Spleen (tissue), 11 donors: ENCODE results near the gene TC2N. TPM values are rescaled to one million over a fixed set of nuclear protein-coding genes. Genes with fewer than 3 reads are reported as not detected.
"Not testable (repeated sequence)": the region's sequence is repeated elsewhere in the genome, so short reads cannot be mapped to it uniquely, and the experiment has no call there.

Experiments used
- DNase-seq: peaks from one replicate; pipeline ENCODE4 v3.0.0-alpha.2; 2020
- H3K27ac ChIP-seq, 8 donors: fragments of 200-600 bp; sonication (generic) in 7 of 8; 1 replicate in 4 of 8; 2 replicates in 4 of 8; pipeline versions ENCODE4 v1.5.0 to v1.8.0; 2016 to 2021; ENCODE audit warnings: inconsistent platforms in 4 of 8, mild to moderate bottlenecking in 4 of 8, moderate library complexity in 1 of 8
- H3K27me3 ChIP-seq, 7 donors: fragments of 200-600 bp; sonication (generic) in 6 of 7; replicated peaks in 1 of 7; 1 replicate in 4 of 7; 2 replicates in 3 of 7; pipeline versions ENCODE4 v1.5.0 to v1.8.0; 2016 to 2021; ENCODE audit warnings: inconsistent platforms in 3 of 7, mild to moderate bottlenecking in 1 of 7
- H3K36me3 ChIP-seq, 6 donors: fragments of 200-600 bp; sonication (generic) in 5 of 6; 1 replicate in 4 of 6; 2 replicates in 2 of 6; pipeline versions ENCODE4 v1.5.0 to v1.8.0; 2016 to 2021; ENCODE audit warnings: inconsistent platforms in 2 of 6
- H3K4me1 ChIP-seq, 6 donors: fragments of 200-600 bp; sonication (generic) in 5 of 6; 1 replicate in 3 of 6; 2 replicates in 3 of 6; pipeline versions ENCODE4 v1.5.0 to v1.8.0; 2016 to 2021; ENCODE audit warnings: inconsistent platforms in 3 of 6
- H3K4me3 ChIP-seq, 8 donors: fragments of 200-600 bp; sonication (generic) in 7 of 8; 1 replicate in 4 of 8; 2 replicates in 4 of 8; pipeline versions ENCODE4 v1.5.0 to v1.8.0; 2016 to 2021; ENCODE audit warnings: inconsistent platforms in 4 of 8, mild to moderate bottlenecking in 4 of 8, moderate library complexity in 2 of 8
- H3K9me3 ChIP-seq, 8 donors: fragments of 200-600 bp; sonication (generic) in 7 of 8; 1 replicate in 4 of 8; 2 replicates in 4 of 8; pipeline versions ENCODE4 v1.5.0 to v1.8.0; 2016 to 2021; ENCODE audit warnings: inconsistent platforms in 4 of 8
- POLR2A ChIP-seq, 3 donors: fragments of 450-650 bp; IDR thresholded peaks; one replicate each; pipeline ENCODE4 v1.5.1; 2017; ENCODE audit warnings: antibody characterized with exemption in 3 of 3, mild to moderate bottlenecking in 1 of 3
- POLR2AphosphoS5 ChIP-seq, 3 donors: sonication (generic); formaldehyde crosslinking; IDR thresholded peaks; one replicate each; pipeline ENCODE4 v1.5.1; 2017; ENCODE audit warnings: antibody characterized with exemption in 3 of 3
- WGBS, 5 donors: extraction: QIAGEN DNeasy Blood & Tissue Kit in 3 of 5; methylation state at CpG; one replicate each; pipeline versions ENCODE4 v1.1.5 to v1.1.7; 2013 to 2018; 5-methylcytosine and 5-hydroxymethylcytosine counted together
- intact Hi-C: fragments of 100-400 bp; cut with DNase I; formaldehyde crosslinking; loops from one replicate; pipeline ENCODE4 v1.15.0; 2023; ENCODE audit warnings: low total_unique reads
- polyA plus RNA-seq, 3 donors: library from polyadenylated mRNA; stranded (reverse); fragments of 200-250 nt; gene quantifications; one replicate each; pipeline ENCODE4 v1.2.1, GENCODE V29; 2013
- total RNA-seq, 7 donors: library from RNA; depleted of rRNA in 3 of 7; stranded (reverse); fragments of >200 nt in 3 of 7; fragmentation: NEBNext Ultra II Directional in 4 of 7; extraction: Animal tissue kit (Norgen Biotek cat#: 25700) in 4 of 7; gene quantifications; one replicate each; pipeline versions ENCODE4 v1.1.0 to v1.2.1, GENCODE V29; 2016 to 2021
- TF ChIP-seq, protein P1 (sequence below), 11 experiments: fragments of 200-600 bp in 7 of 11; fragments of 450-650 bp in 4 of 11; sonication (generic) in 4 of 11; IDR thresholded peaks in 8 of 11; conservative IDR thresholded peaks in 3 of 11; 1 replicate in 7 of 11; 2 replicates in 4 of 11; pipeline versions ENCODE4 v1.4.0 to v1.8.0; 2016 to 2021; ENCODE audit warnings: antibody characterized with exemption in 11 of 11, inconsistent platforms in 4 of 11, mild to moderate bottlenecking in 1 of 11
- donor health status: healthy with polysubstance abuse.
- donor health status: DM: no; HTN: no; CAD: no; lungs with moderate emphysema.
- donor health status: DM: no; HTN: no; CAD: no.
- donor health status: Bipolar disorder and iron deficiency.
- donor health status: healthy.
- donor health status: DM: no; HTN: no; CAD: no.
- donor health status: DM: yes; HTN: yes; CAD: no.

The TC2N gene
- total and polyA plus RNA-seq, 10 donors: 5.3 to 50.7 (median 35.5) TPM

DNA sequence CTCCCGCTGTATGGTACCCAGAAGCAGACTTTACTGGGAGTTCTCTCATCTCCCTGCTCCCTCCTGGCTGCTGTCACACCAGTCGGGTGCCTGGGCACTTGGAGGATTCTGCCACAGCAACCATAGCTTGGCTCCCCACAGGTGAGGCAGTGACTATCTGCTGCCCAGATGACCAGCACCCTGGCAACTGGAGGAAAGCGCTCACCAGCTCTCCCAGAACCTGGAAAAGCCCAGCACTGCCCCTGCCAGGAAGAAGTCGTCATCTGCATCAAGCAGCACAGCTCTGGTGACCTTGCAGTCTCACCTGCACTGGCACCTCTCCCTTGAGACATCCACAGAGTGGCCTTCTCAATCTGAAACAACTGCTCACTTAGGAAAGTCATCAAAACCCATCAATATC is 31.9 kb upstream of the TC2N start:
- intact Hi-C loops: no loop called here
- Histone ChIP-seq H3K36me3 (no peaks in the 10 kb centered on the region), H3K27ac (peak overlapping the region in 4 of 8 donors; percentile 39 to 67 (median 53)), H3K4me3 (no peak overlapping the region), H3K4me1 (peaks cover 0 to 21% (median 0%) of the 10 kb centered on the region in 6 donors), H3K27me3 (no peaks in the 10 kb centered on the region), H3K9me3 (no peaks in the 10 kb centered on the region)
- WGBS, 5 donors: 81 to 97% (median 91%) methylated on average over 4 of the region's 4 CpGs
- TF ChIP-seq POLR2A (IDR thresholded peaks at IDR 0.05) (no peak), POLR2AphosphoS5 (IDR thresholded peaks at IDR 0.05) (no peak)
- TF ChIP-seq, protein P1, sequence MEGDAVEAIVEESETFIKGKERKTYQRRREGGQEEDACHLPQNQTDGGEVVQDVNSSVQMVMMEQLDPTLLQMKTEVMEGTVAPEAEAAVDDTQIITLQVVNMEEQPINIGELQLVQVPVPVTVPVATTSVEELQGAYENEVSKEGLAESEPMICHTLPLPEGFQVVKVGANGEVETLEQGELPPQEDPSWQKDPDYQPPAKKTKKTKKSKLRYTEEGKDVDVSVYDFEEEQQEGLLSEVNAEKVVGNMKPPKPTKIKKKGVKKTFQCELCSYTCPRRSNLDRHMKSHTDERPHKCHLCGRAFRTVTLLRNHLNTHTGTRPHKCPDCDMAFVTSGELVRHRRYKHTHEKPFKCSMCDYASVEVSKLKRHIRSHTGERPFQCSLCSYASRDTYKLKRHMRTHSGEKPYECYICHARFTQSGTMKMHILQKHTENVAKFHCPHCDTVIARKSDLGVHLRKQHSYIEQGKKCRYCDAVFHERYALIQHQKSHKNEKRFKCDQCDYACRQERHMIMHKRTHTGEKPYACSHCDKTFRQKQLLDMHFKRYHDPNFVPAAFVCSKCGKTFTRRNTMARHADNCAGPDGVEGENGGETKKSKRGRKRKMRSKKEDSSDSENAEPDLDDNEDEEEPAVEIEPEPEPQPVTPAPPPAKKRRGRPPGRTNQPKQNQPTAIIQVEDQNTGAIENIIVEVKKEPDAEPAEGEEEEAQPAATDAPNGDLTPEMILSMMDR (IDR thresholded peaks at IDR 0.05 in 8 of 11, conservative IDR thresholded peaks at IDR 0.05 in 3 of 11): no peak
- DNase-seq: no peak

- Histone ChIP-seq H3K27ac (peak overlapping the region in 4 of 8 donors; percentile 33 to 70 (median 60)), H3K27me3 (no peaks in the 10 kb centered on the region), H3K4me3 (no peak overlapping the region), H3K4me1 (peaks cover 0 to 23% (median 2%) of the 10 kb centered on the region in 6 donors), H3K9me3 (no peaks in the 10 kb centered on the region), H3K36me3 (no peaks in the 10 kb centered on the region)
- intact Hi-C loops: no loop called here
- TF ChIP-seq POLR2AphosphoS5 (IDR thresholded peaks at IDR 0.05) (no peak), POLR2A (IDR thresholded peaks at IDR 0.05) (no peak)
- TF ChIP-seq, protein P1 (IDR thresholded peaks at IDR 0.05 in 8 of 11, conservative IDR thresholded peaks at IDR 0.05 in 3 of 11): no peak
- DNase-seq: no peak
- WGBS, 5 donors: 75 to 87% (median 83%) methylated on average over 5 of the region's 5 CpGs
Observed at GRCh38 chr14:91898372-91898771, 31.0 kb upstream of the TC2N start.

DNA sequence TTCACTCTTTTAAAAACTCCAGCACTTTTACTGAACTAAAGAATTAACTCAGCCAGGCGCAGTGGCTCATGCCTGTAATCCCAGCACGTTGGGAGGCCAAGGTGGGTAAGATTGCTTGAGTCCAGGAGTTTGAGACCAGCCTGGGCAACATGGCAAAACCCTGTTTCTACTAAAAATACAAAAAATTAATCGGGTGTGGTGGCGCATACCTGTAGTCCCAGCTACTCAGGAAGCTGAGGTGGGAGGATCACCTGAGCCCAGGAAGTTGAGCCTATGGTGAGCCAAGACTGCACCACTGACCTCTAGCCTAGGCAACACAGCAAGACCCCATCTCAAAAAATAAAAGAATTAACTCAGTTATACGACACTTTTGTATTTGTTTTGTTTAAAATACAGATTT is 30.4 kb upstream of the TC2N start:
- H3K4me3 ChIP-seq, intact Hi-C loops, H3K27me3 ChIP-seq, H3K36me3 ChIP-seq, DNase-seq, H3K9me3 ChIP-seq: not testable (repeated sequence)
- peak overlapping the region in 4 of 8 donors; percentile 33 to 70 (median 60) for H3K27ac ChIP-seq
- peaks cover 0 to 28% (median 3%) of the 10 kb centered on the region in 6 donors for H3K4me1 ChIP-seq
- WGBS, 5 donors: 82 to 92% (median 88%) methylated on average over 5 of the region's 5 CpGs

DNA sequence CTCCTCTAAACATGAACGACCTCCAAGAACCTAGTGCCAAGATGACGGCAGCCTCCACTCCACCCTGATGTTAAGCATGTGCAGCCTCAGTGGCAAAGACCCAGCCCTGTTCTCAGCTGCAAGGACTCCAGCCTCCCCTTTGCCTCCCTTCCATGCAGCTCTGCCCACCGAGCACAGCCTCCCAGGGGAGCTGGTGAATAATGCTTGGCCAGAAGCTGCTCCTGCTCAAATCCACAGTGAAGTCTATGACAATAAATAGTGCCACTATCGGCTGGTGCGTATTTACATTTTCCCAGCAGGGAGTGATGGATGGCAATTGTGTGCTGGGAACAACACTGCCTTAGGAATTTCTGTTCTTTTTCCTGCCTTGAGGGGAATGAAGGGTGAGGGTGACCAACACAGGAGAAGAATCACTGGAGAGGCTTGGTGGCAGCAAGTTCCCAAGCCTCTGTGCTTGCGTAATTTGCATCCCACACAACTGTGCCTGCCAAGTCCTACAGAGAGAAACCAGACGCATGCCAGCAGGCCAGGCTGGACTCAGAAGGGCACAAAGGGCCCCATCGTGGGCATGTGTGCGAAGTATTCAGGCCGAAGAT is 29.9 kb upstream of the TC2N start:
- H3K36me3 ChIP-seq: peaks cover 0 to 6% (median 0%) of the 10 kb centered on the region in 6 donors
- peaks cover 0 to 33% (median 3%) of the 10 kb centered on the region in 6 donors for H3K4me1 ChIP-seq
- intact Hi-C loops: no loop called here
- H3K9me3 ChIP-seq: no peaks in the 10 kb centered on the region
- TF ChIP-seq POLR2A (IDR thresholded peaks at IDR 0.05): no peak
- TF ChIP-seq, protein P1 (IDR thresholded peaks at IDR 0.05 in 8 of 11, conservative IDR thresholded peaks at IDR 0.05 in 3 of 11): no peak
- peak; percentile 24 to 61 (median 56) for TF ChIP-seq POLR2AphosphoS5 (IDR thresholded peaks at IDR 0.05)
- H3K27ac ChIP-seq: peak overlapping the region in 6 of 8 donors; percentile 10 to 70 (median 52)
- H3K4me3 ChIP-seq: no peak overlapping the region
- no peak for DNase-seq
- 58 to 73% (median 64%) methylated on average over 10 of the region's 10 CpGs for WGBS, 5 donors
- no peaks in the 10 kb centered on the region for H3K27me3 ChIP-seq
